ENCODE data around the gene SPRING1. TPM values are rescaled to one million over a fixed set of nuclear protein-coding genes. Genes with fewer than 3 reads are reported as not detected.
A peak's percentile ranks its signal among the peaks of the same experiment; 100 is the strongest.

The SPRING1 gene
- total RNA-seq, 1 experiment from 2014 or later = 44.2 TPM

- H3K27me3 Mint-ChIP-seq (ENCODE audit: low read depth) = peaks cover 16% of the 10 kb centered on the region
- Histone ChIP-seq H4K5ac (ENCODE audit: insufficient read length, low read depth, low read length) (no peak overlapping the region), H2BK12ac (ENCODE audit: insufficient read length, low read depth, low read length) (no peak overlapping the region), H2BK15ac (ENCODE audit: low read depth, low read length) (no peak overlapping the region), H3K4ac (ENCODE audit: low read depth, low read length) (no peak overlapping the region), H4K91ac (ENCODE audit: insufficient read length, low read depth, low read length) (no peak overlapping the region), H2BK120ac (ENCODE audit: low read depth, low read length, poor library complexity, severe bottlenecking) (no peak overlapping the region), H3K56ac (ENCODE audit: insufficient read length, low read depth, low read length) (no peak overlapping the region), H2AK5ac (ENCODE audit: insufficient read length, low read length) (no peak overlapping the region), H3K23me2 (ENCODE audit: insufficient read length, low read depth, low read length, poor library complexity, severe bottlenecking) (no peaks in the 10 kb centered on the region), H2AFZ (ENCODE audit: low read length) (no peak overlapping the region), H3K79me2 (ENCODE audit: insufficient read depth, low read length) (no peaks in the 10 kb centered on the region), H4K20me1 (ENCODE audit: control insufficient read depth, insufficient read depth, insufficient read length) (no peaks in the 10 kb centered on the region), H3K14ac (ENCODE audit: insufficient read depth, low read length) (no peak overlapping the region), H3K4me2 (ENCODE audit: insufficient read depth, insufficient read length, low read length) (no peak overlapping the region), H3K9ac (ENCODE audit: extremely low read depth, insufficient read length, low read length) (no peak overlapping the region), H3K79me1 (ENCODE audit: insufficient read depth, low read depth, low read length, poor library complexity, severe bottlenecking) (no peaks in the 10 kb centered on the region), H2BK20ac (ENCODE audit: low read depth, low read length, poor library complexity, severe bottlenecking) (no peak overlapping the region), H3K18ac (ENCODE audit: insufficient read length, low read depth, low read length) (no peak overlapping the region), H2BK5ac (ENCODE audit: insufficient read length, low read length) (no peak overlapping the region), H4K8ac (replicated peaks; ENCODE audit: insufficient read length, low read depth, low read length) (no peak overlapping the region), H3K9me3 (ENCODE audit: control insufficient read depth, low read depth, low read length) (no peaks in the 10 kb centered on the region), H3K27ac (ENCODE audit: insufficient read length, low read depth, low read length) (no peak overlapping the region), H3K27me3 (ENCODE audit: insufficient read depth, low read length) (no peaks in the 10 kb centered on the region), H3T11ph (ENCODE audit: low read length) (no peak overlapping the region), H3K23ac (ENCODE audit: insufficient read length, low read depth, low read length) (no peak overlapping the region), H3K4me1 (ENCODE audit: insufficient read depth, low read length) (peaks cover 2% of the 10 kb centered on the region; the same call in 1 of the 2 replicates)
- H3K4me3 Mint-ChIP-seq = no peak overlapping the region
- H3K4me1 Mint-ChIP-seq = peaks cover 22 to 27% of the 10 kb centered on the region in 2 experiments
- H3K9me3 Mint-ChIP-seq = no peaks in the 10 kb centered on the region; a peak in 1 of 5 replicates
- TF ChIP-seq, protein P1, sequence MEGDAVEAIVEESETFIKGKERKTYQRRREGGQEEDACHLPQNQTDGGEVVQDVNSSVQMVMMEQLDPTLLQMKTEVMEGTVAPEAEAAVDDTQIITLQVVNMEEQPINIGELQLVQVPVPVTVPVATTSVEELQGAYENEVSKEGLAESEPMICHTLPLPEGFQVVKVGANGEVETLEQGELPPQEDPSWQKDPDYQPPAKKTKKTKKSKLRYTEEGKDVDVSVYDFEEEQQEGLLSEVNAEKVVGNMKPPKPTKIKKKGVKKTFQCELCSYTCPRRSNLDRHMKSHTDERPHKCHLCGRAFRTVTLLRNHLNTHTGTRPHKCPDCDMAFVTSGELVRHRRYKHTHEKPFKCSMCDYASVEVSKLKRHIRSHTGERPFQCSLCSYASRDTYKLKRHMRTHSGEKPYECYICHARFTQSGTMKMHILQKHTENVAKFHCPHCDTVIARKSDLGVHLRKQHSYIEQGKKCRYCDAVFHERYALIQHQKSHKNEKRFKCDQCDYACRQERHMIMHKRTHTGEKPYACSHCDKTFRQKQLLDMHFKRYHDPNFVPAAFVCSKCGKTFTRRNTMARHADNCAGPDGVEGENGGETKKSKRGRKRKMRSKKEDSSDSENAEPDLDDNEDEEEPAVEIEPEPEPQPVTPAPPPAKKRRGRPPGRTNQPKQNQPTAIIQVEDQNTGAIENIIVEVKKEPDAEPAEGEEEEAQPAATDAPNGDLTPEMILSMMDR (conservative IDR thresholded peaks at IDR 0.05) = peak; percentile 65
- peaks cover 0 to 4% (median 0%) of the 10 kb centered on the region in 3 experiments; a peak in 1 of 7 replicates for H3K36me3 Mint-ChIP-seq (ENCODE audit: insufficient read depth in 1 of 3, low read depth in 3 of 3)
- DNase-seq = peak; percentile 82
- WGBS (ENCODE audit: extremely low coverage, insufficient read length, low lambda C conversion rate) = no CpG with 5 or more reads among the region's 7 CpGs
- no peak overlapping the region for H3K27ac Mint-ChIP-seq
Measured at GRCh38 chr12:116697305-116697704, 40.6 kb downstream of the SPRING1 start.
